ENCODE measurements around the gene KCNN1.

DNA sequence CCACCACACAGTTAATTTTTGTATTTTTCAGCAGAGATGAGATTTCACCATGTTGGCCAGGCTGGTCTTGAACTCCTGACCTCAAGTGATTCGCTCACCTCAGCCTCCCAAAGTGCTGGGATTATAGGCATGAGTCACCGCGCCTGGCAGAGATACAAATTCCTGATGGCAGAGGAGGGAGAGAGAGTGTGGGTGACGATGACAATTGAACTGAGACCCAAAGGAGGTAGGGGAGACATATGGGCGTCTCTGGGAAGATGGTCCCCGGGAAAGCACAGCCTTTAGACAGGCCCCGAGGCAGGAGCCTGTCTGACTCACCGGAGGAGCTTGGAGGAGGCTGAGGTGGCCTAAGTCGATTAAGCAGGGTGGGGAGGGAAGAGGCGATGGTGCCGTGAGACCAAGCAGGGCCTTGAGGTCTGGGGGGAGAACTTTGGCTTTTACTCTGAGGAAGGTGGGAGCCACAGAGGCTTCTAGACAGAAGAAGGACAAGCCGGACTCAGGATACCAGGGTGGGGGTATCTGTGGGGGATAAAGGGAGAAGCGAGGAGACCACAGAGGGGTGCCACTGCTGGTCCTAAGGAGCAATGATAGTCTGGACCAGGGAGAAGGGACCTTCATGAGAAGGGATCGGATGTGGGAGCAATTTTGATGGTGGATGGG lies 79.3 kb downstream of the KCNN1 start:
- TF ChIP-seq RAD21 (IDR thresholded peaks at IDR 0.05; ENCODE audit: low read length) (no peak), MAFK (IDR thresholded peaks at IDR 0.05; ENCODE audit: low read depth, low read length) (no peak), POLR2A (IDR thresholded peaks at IDR 0.05; ENCODE audit: low read depth, low read length) (no peak), BHLHE40 (IDR thresholded peaks at IDR 0.05; ENCODE audit: low read depth, low read length) (peak; percentile 37; the same call in 1 of the 2 replicates), CEBPB (IDR thresholded peaks at IDR 0.05; ENCODE audit: low read depth, low read length) (peak; percentile 41; the same call in 1 of the 2 replicates), FOS (IDR thresholded peaks at IDR 0.05; ENCODE audit: low read depth, low read length) (peak; percentile 84), CHD1 (IDR thresholded peaks at IDR 0.05; ENCODE audit: low read depth, low read length) (no peak), MAZ (IDR thresholded peaks at IDR 0.05; ENCODE audit: borderline replicate concordance, low read depth, low read length) (no peak)
- TF ChIP-seq, protein P1, sequence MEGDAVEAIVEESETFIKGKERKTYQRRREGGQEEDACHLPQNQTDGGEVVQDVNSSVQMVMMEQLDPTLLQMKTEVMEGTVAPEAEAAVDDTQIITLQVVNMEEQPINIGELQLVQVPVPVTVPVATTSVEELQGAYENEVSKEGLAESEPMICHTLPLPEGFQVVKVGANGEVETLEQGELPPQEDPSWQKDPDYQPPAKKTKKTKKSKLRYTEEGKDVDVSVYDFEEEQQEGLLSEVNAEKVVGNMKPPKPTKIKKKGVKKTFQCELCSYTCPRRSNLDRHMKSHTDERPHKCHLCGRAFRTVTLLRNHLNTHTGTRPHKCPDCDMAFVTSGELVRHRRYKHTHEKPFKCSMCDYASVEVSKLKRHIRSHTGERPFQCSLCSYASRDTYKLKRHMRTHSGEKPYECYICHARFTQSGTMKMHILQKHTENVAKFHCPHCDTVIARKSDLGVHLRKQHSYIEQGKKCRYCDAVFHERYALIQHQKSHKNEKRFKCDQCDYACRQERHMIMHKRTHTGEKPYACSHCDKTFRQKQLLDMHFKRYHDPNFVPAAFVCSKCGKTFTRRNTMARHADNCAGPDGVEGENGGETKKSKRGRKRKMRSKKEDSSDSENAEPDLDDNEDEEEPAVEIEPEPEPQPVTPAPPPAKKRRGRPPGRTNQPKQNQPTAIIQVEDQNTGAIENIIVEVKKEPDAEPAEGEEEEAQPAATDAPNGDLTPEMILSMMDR (conservative IDR thresholded peaks at IDR 0.05; ENCODE audit: low read depth, low read length): no peak
- TF ChIP-seq, protein P2, sequence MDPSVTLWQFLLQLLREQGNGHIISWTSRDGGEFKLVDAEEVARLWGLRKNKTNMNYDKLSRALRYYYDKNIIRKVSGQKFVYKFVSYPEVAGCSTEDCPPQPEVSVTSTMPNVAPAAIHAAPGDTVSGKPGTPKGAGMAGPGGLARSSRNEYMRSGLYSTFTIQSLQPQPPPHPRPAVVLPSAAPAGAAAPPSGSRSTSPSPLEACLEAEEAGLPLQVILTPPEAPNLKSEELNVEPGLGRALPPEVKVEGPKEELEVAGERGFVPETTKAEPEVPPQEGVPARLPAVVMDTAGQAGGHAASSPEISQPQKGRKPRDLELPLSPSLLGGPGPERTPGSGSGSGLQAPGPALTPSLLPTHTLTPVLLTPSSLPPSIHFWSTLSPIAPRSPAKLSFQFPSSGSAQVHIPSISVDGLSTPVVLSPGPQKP (IDR thresholded peaks at IDR 0.05; ENCODE audit: borderline replicate concordance, low read depth, low read length): no peak
- TF ChIP-seq, protein P3, sequence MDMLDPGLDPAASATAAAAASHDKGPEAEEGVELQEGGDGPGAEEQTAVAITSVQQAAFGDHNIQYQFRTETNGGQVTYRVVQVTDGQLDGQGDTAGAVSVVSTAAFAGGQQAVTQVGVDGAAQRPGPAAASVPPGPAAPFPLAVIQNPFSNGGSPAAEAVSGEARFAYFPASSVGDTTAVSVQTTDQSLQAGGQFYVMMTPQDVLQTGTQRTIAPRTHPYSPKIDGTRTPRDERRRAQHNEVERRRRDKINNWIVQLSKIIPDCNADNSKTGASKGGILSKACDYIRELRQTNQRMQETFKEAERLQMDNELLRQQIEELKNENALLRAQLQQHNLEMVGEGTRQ (IDR thresholded peaks at IDR 0.05; ENCODE audit: low read depth, low read length): no peak

All from IMR-90 (cell line).